Keratinocyte (primary cell): ENCODE measurements around the gene PTGES3.

Experiments
- EZH2 ChIP-seq: IDR thresholded peaks from one replicate; pipeline ENCODE4 v1.6.1; 2012; ENCODE audit warnings: inconsistent platforms, mild to moderate bottlenecking, low read length, moderate library complexity
- TF ChIP-seq, protein P1 (sequence below), 3 experiments: IDR thresholded peaks in 1 of 3; conservative IDR thresholded peaks in 1 of 3; optimal IDR thresholded peaks in 1 of 3; 2 replicates in 2 of 3; 3 replicates in 1 of 3; pipeline versions ENCODE3 to v1.5.1; 2011; ENCODE audit warnings: low read length in 3 of 3, mild to moderate bottlenecking in 3 of 3, moderate library complexity in 2 of 3, control low read depth in 1 of 3, inconsistent platforms in 1 of 3; ENCODE audit not compliant: insufficient read depth in 2 of 3; ENCODE audit errors: extremely low read depth in 1 of 3

- TF ChIP-seq, protein P1, sequence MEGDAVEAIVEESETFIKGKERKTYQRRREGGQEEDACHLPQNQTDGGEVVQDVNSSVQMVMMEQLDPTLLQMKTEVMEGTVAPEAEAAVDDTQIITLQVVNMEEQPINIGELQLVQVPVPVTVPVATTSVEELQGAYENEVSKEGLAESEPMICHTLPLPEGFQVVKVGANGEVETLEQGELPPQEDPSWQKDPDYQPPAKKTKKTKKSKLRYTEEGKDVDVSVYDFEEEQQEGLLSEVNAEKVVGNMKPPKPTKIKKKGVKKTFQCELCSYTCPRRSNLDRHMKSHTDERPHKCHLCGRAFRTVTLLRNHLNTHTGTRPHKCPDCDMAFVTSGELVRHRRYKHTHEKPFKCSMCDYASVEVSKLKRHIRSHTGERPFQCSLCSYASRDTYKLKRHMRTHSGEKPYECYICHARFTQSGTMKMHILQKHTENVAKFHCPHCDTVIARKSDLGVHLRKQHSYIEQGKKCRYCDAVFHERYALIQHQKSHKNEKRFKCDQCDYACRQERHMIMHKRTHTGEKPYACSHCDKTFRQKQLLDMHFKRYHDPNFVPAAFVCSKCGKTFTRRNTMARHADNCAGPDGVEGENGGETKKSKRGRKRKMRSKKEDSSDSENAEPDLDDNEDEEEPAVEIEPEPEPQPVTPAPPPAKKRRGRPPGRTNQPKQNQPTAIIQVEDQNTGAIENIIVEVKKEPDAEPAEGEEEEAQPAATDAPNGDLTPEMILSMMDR (optimal IDR thresholded peaks at IDR 0.05 in 1 of 3, IDR thresholded peaks at IDR 0.05 in 1 of 3, conservative IDR thresholded peaks at IDR 0.05 in 1 of 3; ENCODE audit: extremely low read depth in 1 of 3, insufficient read depth in 2 of 3, low read length in 3 of 3), result no peak
- TF ChIP-seq EZH2, result no peak
These were observed 42.2 kb downstream of the PTGES3 start, which contains the start of gene ATP5F1B for GRCh38 chr12:56645717-56646446.
